Activated CD4-positive, alpha-beta T cell treated with anti-CD3 and anti-CD28 coated beads for 36 hours (primary cell): Measurements from ENCODE around the gene GOLGA6L7. TPM values are rescaled to one million over a fixed set of nuclear protein-coding genes. Genes with fewer than 3 reads are reported as not detected.

Experiments used
- ATAC-seq: fragments of 200-7000 bp; cut with Tn5 transposase; one replicate; pipeline ENCODE4 v1.10.0; 2021; ENCODE audit warnings: mild to moderate bottlenecking, moderate library complexity
- CTCF ChIA-PET: fragments of 350-600 bp; sonication (Branson Sonifier 250); formaldehyde crosslinking; loops from one replicate; lab custom pipeline; 2021; ENCODE audit warnings: antibody characterized with exemption; lab: Charles Lee
- POLR2A ChIA-PET: fragments of 350-600 bp; sonication (Branson Sonifier 250); formaldehyde crosslinking; loops from one replicate; lab custom pipeline; 2021; ENCODE audit warnings: antibody characterized with exemption, inconsistent platforms; lab: Charles Lee
- DNase-seq: peaks from one replicate; pipeline ENCODE4 v3.0.0-alpha.2; 2020
- H3K27ac Mint-ChIP-seq: one replicate; pipeline ENCODE4 v1.8.0; 2021; ENCODE audit warnings: mixed read lengths
- H3K27me3 Mint-ChIP-seq: one replicate; pipeline ENCODE4 v1.8.0; 2021; ENCODE audit warnings: mixed read lengths
- H3K36me3 Mint-ChIP-seq: one replicate; pipeline ENCODE4 v1.8.0; 2021; ENCODE audit warnings: low read depth, mixed read lengths
- H3K4me1 Mint-ChIP-seq: one replicate; pipeline ENCODE4 v1.8.0; 2021; ENCODE audit warnings: mixed read lengths
- H3K4me3 Mint-ChIP-seq: one replicate; pipeline ENCODE4 v1.8.0; 2021; ENCODE audit warnings: mild to moderate bottlenecking, moderate library complexity, mixed read lengths
- H3K9me3 Mint-ChIP-seq: one replicate; pipeline ENCODE4 v1.8.0; 2021; ENCODE audit warnings: low read depth, mixed read lengths
- intact Hi-C, 2 experiments: fragments of 100-400 bp; cut with DNase I in 1 of 2; cut with micrococcal nuclease in 1 of 2; formaldehyde crosslinking; loops; one replicate each; pipeline versions ENCODE4 v1.14.2 to v1.15.1; 2022 to 2024; cut with DNase I, micrococcal nuclease
- total RNA-seq, 2 experiments: library from RNA; stranded (reverse); gene quantifications; one replicate each; pipeline ENCODE4 v1.2.3, GENCODE V29; 2021

GOLGA6L7 gene
- total RNA-seq, 2 experiments from 2014 or later: not detected

DNA sequence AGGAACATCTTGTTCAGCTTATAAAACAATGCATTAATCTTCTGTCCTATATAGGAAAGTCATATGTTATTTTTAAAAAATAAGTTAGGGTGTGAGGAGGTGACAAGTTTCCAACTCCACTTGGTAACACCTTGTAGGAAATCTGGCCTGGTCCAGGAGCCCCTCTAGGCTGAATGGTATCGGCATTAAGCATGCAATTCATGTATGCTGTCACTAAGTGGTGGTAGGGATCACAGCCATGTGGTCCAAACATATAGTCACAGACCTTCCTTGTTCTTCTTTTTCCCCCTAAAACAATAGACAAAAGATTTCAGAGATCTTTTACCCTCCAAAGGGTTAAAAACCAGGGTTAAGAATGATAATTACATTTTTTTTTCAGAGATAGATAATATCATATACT is 33.2 kb upstream of the GOLGA6L7 start:
- Mint-ChIP-seq H3K4me3 (no peak overlapping the region), H3K36me3 (no peaks in the 10 kb centered on the region), H3K27me3 (no peaks in the 10 kb centered on the region), H3K9me3 (no peaks in the 10 kb centered on the region), H3K4me1 (peaks cover 8% of the 10 kb centered on the region), H3K27ac (no peak overlapping the region)
- ChIA-PET POLR2A (no interaction called here), CTCF (no interaction called here)
- ATAC-seq (no peak), DNase-seq (no peak)
- intact Hi-C loops: no loop called here

DNA sequence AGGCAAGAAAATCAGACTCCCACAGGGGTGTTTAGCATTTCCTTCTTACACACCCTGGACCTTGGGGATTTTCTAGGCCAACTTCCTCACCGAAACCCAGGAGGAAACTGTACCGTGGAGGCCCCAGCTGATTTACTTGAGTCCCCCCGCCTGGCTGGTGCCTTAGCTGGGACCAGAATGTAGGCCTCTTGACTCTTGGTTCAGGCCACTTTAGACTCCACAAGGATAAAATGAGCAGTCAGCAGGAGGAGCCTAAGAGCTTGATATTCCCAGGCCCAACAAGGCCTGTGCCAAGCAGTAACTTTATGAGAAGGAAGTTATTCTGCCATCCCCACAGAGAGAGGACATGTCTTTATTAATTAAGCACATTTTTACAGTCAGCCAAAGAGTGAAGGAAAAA is 32.7 kb upstream of the GOLGA6L7 start:
- Mint-ChIP-seq H3K27ac (no peak overlapping the region), H3K4me3 (no peak overlapping the region), H3K9me3 (no peaks in the 10 kb centered on the region), H3K4me1 (peaks cover 12% of the 10 kb centered on the region), H3K36me3 (no peaks in the 10 kb centered on the region), H3K27me3 (no peaks in the 10 kb centered on the region)
- intact Hi-C loops: no loop called here
- ATAC-seq (no peak), DNase-seq (no peak)
- CTCF ChIA-PET: no interaction called here
- POLR2A ChIA-PET: no interaction called here

DNA sequence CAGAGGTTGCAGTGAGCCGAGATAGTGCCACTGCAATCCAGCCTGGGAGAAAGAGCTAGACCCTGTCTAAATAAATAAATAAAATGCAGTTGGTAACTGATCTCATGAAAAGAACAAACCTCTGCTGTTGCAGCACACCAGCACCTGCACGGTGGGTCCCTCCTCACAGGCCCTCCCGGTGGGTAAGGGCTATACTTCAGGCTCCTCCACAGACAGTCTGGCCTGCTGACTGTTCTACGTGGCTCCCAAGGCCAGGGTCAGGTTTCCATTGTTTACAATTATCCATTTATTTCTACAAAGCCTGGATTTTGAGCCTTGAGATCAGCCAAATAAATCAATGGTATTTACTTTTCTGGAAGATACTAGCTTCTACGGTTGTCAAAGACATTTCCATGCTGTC is 32.2 kb upstream of the GOLGA6L7 start:
- Mint-ChIP-seq H3K36me3 (no peaks in the 10 kb centered on the region), H3K4me1 (peaks cover 15% of the 10 kb centered on the region), H3K27ac (no peak overlapping the region), H3K9me3 (no peaks in the 10 kb centered on the region), H3K4me3 (no peak overlapping the region), H3K27me3 (no peaks in the 10 kb centered on the region)
- ATAC-seq: no peak
- no peak for DNase-seq
- intact Hi-C loops: no loop called here
- ChIA-PET POLR2A (no interaction called here), CTCF (no interaction called here)

DNA sequence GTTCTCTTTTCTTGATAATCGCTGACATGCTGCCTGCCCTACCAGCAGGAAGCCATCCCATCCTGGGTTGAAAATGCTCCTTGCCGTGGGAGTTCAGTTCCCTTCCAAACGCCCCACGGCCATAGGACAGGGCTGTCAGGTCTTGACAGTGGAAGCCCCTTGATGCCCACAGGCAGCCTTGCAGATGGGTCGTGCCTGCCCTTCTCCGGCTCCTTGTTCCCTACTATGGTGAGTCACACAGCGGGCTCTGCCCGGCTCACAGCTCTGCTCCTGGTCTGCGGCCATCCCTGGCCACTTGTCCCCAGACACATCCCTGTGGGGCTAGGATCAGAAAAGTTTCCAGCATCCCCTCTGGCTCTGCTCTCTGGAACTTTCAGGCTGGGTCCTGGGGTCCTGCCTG is 31.1 kb upstream of the GOLGA6L7 start:
- no peak overlapping the region for H3K27ac Mint-ChIP-seq
- POLR2A ChIA-PET: no interaction called here
- CTCF ChIA-PET: interaction anchor here (1.5 kb wide), 1 partner anchor 229 kb away, joined by 3 read pairs; no protein-coding TSS in a partner anchor

DNA sequence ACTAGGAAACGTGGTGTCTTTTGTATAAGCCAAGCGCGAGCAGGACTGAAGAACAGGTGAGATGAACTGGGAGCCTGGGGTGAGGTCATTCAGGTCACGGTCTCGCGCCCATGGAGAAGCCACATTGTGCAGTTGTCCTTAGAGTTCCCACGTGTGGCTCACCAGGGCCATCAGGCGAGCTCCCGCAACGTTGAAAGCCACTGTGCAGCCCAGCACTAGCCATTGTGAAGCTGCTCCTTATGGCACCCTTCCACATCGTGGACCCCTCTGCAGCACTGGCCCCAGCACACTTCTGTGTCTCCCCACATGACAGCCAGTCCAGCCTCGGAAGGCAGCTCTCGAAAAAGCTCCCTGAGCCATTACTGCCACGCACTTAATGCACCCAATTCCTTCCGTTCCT is 29.8 kb upstream of the GOLGA6L7 start:
- no peak overlapping the region for H3K27ac Mint-ChIP-seq
- DNase-seq (no peak), ATAC-seq (no peak)
- no peaks in the 10 kb centered on the region for H3K27me3 Mint-ChIP-seq
- H3K9me3 Mint-ChIP-seq: no peaks in the 10 kb centered on the region
- CTCF ChIA-PET: interaction anchor here (1.5 kb wide), 2 partner anchors 10 to 230 kb away, joined by 3 to 5 read pairs; no protein-coding TSS in a partner anchor
- H3K4me1 Mint-ChIP-seq: peaks cover 10% of the 10 kb centered on the region
- no peaks in the 10 kb centered on the region for H3K36me3 Mint-ChIP-seq
- intact Hi-C loops: no loop called here
- H3K4me3 Mint-ChIP-seq: no peak overlapping the region
- POLR2A ChIA-PET: no interaction called here

More for the DNA sequence above, 31.1 kb upstream of the GOLGA6L7 start:
- intact Hi-C loops: no loop called here
- Mint-ChIP-seq H3K27me3 (no peaks in the 10 kb centered on the region), H3K4me3 (no peak overlapping the region), H3K9me3 (no peaks in the 10 kb centered on the region), H3K36me3 (no peaks in the 10 kb centered on the region), H3K4me1 (peaks cover 10% of the 10 kb centered on the region)
- ATAC-seq (no peak), DNase-seq (no peak)

DNA sequence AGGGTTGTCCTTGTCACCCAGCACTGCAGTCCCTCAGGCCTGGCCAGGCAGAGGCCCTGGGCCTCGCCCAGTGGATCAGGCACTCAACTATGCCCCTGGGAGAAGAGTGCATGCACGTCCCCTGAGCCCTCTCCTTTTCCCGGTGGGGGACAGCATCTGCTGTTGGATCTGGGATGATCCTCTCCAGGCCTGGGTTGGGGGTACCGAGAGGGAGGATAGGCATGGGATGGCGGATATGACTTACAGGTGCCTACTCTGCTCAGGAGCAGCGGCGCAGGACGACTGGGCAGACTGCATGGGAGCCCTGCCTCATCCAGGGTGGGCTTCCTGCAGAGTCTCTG is 28.4 kb upstream of the GOLGA6L7 start:
- CTCF ChIA-PET: no interaction called here
- H3K27ac Mint-ChIP-seq: no peak overlapping the region
- intact Hi-C loops: no loop called here

DNA sequence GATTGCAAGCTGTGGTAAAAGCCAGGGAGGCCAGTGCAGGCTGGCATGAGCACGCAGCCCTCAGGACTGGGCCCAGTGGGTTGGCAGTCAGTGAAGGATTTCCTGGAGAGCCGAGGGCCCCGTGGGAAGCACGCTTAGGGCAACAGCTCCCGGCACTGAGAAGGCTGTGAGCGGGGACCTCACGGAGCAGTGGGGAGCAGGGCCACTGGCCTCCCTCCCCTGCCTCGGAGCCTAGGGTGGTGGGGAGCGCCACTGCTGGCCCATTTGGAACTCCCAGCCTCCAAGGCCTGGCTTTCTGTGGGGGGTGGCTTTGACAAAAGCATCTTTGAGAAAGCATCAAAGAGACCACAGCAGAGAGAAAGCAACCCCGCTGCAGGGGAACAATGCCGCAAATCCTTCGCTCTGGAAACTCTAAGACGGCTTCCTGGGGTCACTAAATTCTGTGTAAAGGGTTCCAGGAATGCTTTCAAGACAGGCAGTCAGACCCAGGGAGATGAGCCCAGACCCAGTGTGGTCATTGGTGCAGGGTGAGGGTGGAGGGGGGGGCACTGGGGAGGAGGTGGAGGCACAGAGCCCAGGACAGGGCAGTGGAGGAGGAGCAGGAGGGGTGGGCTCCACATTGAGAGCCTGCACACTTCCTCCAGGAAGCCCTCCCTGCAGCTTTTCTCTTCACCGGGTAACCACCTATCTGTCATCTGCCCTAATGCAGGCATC is 27.8 kb upstream of the GOLGA6L7 start:
- DNase-seq (no peak), ATAC-seq (no peak)
- H3K4me1 Mint-ChIP-seq: peaks cover 10% of the 10 kb centered on the region
- H3K4me3 Mint-ChIP-seq: no peak overlapping the region
- no peak overlapping the region for H3K27ac Mint-ChIP-seq
- H3K9me3 Mint-ChIP-seq: no peaks in the 10 kb centered on the region
- ChIA-PET POLR2A (no interaction called here), CTCF (interaction anchor here (0.6 to 0.7 kb wide), 2 partner anchors 27 to 227 kb away, joined by 3 to 4 read pairs; no protein-coding TSS in a partner anchor)
- intact Hi-C loops: no loop called here
- H3K36me3 Mint-ChIP-seq: no peaks in the 10 kb centered on the region
- H3K27me3 Mint-ChIP-seq: no peaks in the 10 kb centered on the region

More for the DNA sequence above, 28.4 kb upstream of the GOLGA6L7 start:
- no peaks in the 10 kb centered on the region for H3K36me3 Mint-ChIP-seq
- peaks cover 10% of the 10 kb centered on the region for H3K4me1 Mint-ChIP-seq
- no peak overlapping the region for H3K4me3 Mint-ChIP-seq
- H3K27me3 Mint-ChIP-seq: no peaks in the 10 kb centered on the region
- ATAC-seq: no peak
- POLR2A ChIA-PET: no interaction called here
- H3K9me3 Mint-ChIP-seq: no peaks in the 10 kb centered on the region
- no peak for DNase-seq

DNA sequence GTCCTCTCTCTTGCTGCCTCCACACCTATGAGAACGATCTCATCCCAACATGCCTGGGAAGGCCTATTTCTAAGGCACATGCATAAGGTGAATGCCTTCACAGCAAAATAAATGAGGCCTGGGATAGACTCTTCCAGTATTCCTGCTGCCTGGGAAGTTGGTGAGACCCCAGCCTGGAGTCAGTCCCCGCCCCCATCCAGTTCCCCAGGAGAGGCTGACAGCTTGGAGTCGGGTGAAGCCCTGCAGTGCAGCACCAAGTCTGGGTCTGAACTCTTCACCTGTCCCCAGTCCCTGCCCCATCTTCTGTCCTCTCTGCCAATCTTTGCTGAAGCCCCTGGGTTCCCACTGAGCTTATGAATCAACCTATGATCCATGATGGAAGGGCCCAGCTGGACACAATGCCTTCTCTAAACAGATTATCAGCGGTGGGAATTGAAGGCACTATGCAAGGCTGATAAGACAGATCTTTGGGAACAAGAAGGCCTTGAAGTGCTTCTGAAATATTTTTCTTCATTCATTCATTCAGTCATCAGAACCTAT is 27.1 kb upstream of the GOLGA6L7 start:
- no peak for DNase-seq
- H3K4me3 Mint-ChIP-seq: no peak overlapping the region
- intact Hi-C loops: no loop called here
- no peaks in the 10 kb centered on the region for H3K27me3 Mint-ChIP-seq
- H3K4me1 Mint-ChIP-seq: peaks cover 10% of the 10 kb centered on the region
- ATAC-seq: no peak
- ChIA-PET POLR2A (no interaction called here), CTCF (interaction anchor here (0.6 to 0.7 kb wide), 2 partner anchors 27 to 228 kb away, joined by 3 to 4 read pairs; no protein-coding TSS in a partner anchor)
- no peaks in the 10 kb centered on the region for H3K9me3 Mint-ChIP-seq
- H3K27ac Mint-ChIP-seq: no peak overlapping the region
- H3K36me3 Mint-ChIP-seq: no peaks in the 10 kb centered on the region

DNA sequence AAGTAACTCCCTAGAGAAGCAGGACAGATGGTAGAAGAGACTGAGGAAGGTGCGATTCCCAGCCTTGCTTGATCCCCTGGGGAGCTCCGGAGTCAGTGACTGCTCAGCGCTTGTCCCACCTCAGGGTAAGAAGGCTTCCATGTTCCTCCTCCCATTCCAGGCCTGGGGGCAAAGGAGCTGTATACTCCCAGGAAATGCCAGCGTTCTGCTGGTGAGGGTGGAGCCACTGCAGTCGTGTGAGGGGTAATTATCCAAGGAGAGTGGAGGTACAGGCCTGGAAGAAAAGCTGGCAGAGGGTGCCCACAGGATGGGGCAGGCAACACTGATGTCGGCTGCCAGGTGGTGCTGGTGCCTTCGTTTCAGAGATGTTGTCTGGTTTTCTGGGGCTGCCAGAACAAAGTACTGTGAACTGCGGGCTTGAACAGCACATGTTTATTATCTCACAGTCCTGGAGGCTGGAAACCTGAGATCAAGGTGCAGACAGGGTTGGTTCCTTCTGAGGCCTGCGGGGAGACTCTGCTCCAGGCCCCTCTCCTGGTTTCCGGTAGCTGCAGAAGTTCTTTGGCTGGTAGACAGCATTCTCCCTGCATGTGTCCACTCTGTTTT is 25.2 kb upstream of the GOLGA6L7 start:
- CTCF ChIA-PET: interaction anchor here (1.5 kb wide), 1 partner anchor 101 kb away, joined by 5 read pairs; no protein-coding TSS in a partner anchor

DNA sequence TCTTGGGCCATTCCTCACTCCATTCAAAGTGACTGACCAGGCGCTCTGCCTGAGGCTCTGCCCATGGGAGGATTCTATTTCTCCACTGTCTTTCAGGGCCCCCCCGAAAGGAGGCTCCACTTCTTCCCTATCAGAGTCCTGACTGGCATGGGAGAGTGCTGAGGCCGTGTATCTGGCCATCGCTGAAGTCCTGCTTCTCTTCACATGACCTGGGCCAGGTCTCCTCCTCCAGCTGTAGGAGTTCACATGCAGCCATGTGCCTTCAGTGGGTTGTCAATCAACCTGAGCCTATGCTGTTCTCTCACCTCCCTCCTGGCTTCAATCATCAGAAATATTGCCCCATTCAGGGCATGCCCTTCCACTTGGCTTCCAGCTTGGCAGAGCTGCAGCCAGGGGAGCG is 24.6 kb upstream of the GOLGA6L7 start:
- CTCF ChIA-PET: interaction anchor here (0.7 to 1.5 kb wide), 2 partner anchors 98 to 102 kb away, joined by 3 to 5 read pairs; no protein-coding TSS in a partner anchor

More for the DNA sequence above, 25.2 kb upstream of the GOLGA6L7 start:
- no peaks in the 10 kb centered on the region for H3K27me3 Mint-ChIP-seq
- DNase-seq: no peak
- no peak overlapping the region for H3K27ac Mint-ChIP-seq
- intact Hi-C loops: no loop called here
- peaks cover 10% of the 10 kb centered on the region for H3K4me1 Mint-ChIP-seq
- H3K9me3 Mint-ChIP-seq: no peaks in the 10 kb centered on the region
- H3K4me3 Mint-ChIP-seq: no peak overlapping the region
- H3K36me3 Mint-ChIP-seq: no peaks in the 10 kb centered on the region
- ATAC-seq: peak; percentile 26
- POLR2A ChIA-PET: no interaction called here

DNA sequence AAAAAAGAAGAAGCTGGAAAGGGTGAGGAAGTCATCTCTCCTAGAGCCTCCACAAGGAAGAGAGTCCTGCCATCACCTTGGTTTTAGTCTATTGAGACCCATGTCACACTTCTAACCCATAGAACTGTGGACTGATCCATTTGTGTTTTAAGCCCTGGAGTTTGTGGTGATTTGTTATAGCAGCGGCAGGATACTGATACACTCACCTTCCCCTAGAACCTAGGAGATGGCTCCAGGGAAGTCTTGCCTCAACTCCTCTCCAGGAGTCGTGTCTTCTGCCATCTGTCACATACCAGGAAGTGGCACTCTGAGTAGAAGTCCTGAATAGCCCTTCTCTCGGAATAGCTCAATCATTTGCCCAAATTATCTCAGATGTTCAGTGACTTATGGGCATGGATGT is 22.7 kb upstream of the GOLGA6L7 start:
- H3K9me3 Mint-ChIP-seq: no peaks in the 10 kb centered on the region
- DNase-seq (no peak), ATAC-seq (no peak)
- intact Hi-C loops: no loop called here
- H3K4me3 Mint-ChIP-seq: no peak overlapping the region
- H3K27ac Mint-ChIP-seq: no peak overlapping the region
- no peaks in the 10 kb centered on the region for H3K36me3 Mint-ChIP-seq
- H3K4me1 Mint-ChIP-seq: peaks cover 2% of the 10 kb centered on the region
- no peaks in the 10 kb centered on the region for H3K27me3 Mint-ChIP-seq
- ChIA-PET CTCF (interaction anchor here (0.6 to 1.1 kb wide), 3 partner anchors 10 to 14 kb away, joined by 3 read pairs; no protein-coding TSS in a partner anchor), POLR2A (no interaction called here)

More for the DNA sequence above, 24.6 kb upstream of the GOLGA6L7 start:
- H3K4me1 Mint-ChIP-seq: peaks cover 10% of the 10 kb centered on the region
- no peaks in the 10 kb centered on the region for H3K36me3 Mint-ChIP-seq
- no peak overlapping the region for H3K4me3 Mint-ChIP-seq
- POLR2A ChIA-PET: no interaction called here
- no peaks in the 10 kb centered on the region for H3K9me3 Mint-ChIP-seq
- ATAC-seq: no peak
- H3K27me3 Mint-ChIP-seq: no peaks in the 10 kb centered on the region
- no peak for DNase-seq
- no peak overlapping the region for H3K27ac Mint-ChIP-seq
- intact Hi-C loops: no loop called here
